HG02623 (cell line): ENCODE measurements around the gene NPAS3.

Source experiments
- ATAC-seq: cut with Tn5 transposase; IDR thresholded peaks from one replicate; pipeline ENCODE4 v1.9.1; 2021; ENCODE audit warnings: moderate library complexity; ENCODE audit not compliant: unreplicated experiment

NPAS3 gene

GRCh38 chr14:33315217-33315616, 376.5 kb downstream of the NPAS3 start:
- ATAC-seq: no peak

- ATAC-seq: no peak
Observed at GRCh38 chr14:33315721-33316120, 377.0 kb downstream of the NPAS3 start.

GRCh38 chr14:33317675-33318074, 379.0 kb downstream of the NPAS3 start:
- no peak for ATAC-seq

GRCh38 chr14:33323979-33324378, 385.3 kb downstream of the NPAS3 start:
- no peak for ATAC-seq

- no peak for ATAC-seq
Observed at GRCh38 chr14:33331176-33331949, 392.7 kb downstream of the NPAS3 start.

GRCh38 chr14:33332497-33332896, 393.8 kb downstream of the NPAS3 start:
- no peak for ATAC-seq

- no peak for ATAC-seq
Observed at GRCh38 chr14:33335366-33335765, 396.7 kb downstream of the NPAS3 start.

GRCh38 chr14:33342299-33342974, 403.8 kb downstream of the NPAS3 start:
- no peak for ATAC-seq

GRCh38 chr14:33343016-33343415, 404.3 kb downstream of the NPAS3 start:
- no peak for ATAC-seq

- no peak for ATAC-seq
Observed at GRCh38 chr14:33347796-33348195, 409.1 kb downstream of the NPAS3 start.

GRCh38 chr14:33348510-33348909, 409.8 kb downstream of the NPAS3 start:
- no peak for ATAC-seq

GRCh38 chr14:33349871-33350270, 411.2 kb downstream of the NPAS3 start:
- ATAC-seq: no peak

- ATAC-seq: no peak
Observed at GRCh38 chr14:33350366-33350990, 411.8 kb downstream of the NPAS3 start.

- no peak for ATAC-seq
Observed at GRCh38 chr14:33352821-33353220, 414.1 kb downstream of the NPAS3 start.

GRCh38 chr14:33356181-33356580, 417.5 kb downstream of the NPAS3 start:
- no peak for ATAC-seq

GRCh38 chr14:33357225-33358010, 418.7 kb downstream of the NPAS3 start:
- no peak for ATAC-seq

- ATAC-seq: no peak
Observed at GRCh38 chr14:33359288-33359881, 420.7 kb downstream of the NPAS3 start.

GRCh38 chr14:33362934-33363333, 424.3 kb downstream of the NPAS3 start:
- no peak for ATAC-seq

GRCh38 chr14:33363682-33364081, 425.0 kb downstream of the NPAS3 start:
- no peak for ATAC-seq

GRCh38 chr14:33364466-33364865, 425.8 kb downstream of the NPAS3 start:
- ATAC-seq: no peak

GRCh38 chr14:33369041-33369440, 430.4 kb downstream of the NPAS3 start:
- no peak for ATAC-seq
